ENCODE measurements around the gene PHF1.

PHF1 gene

DNA sequence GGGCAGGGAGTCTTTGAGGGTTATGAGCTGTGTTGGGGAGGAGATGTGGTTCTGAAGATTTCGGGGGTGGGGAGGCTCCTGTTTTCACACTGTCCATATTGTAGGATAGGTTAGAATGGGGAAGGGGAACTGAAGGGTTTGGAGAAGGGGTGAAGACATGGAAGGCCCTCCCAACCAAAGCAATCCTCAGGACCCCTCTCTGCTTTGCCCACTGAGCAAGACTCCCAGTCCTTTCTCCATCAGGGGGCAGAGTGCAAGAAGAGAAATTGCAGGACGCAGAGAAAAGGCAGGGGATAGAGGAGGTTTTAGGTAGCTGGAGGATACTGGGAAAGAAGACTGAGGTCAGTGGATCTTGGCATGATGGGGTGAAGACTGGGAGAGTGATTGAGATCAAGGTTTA is 13.0 kb downstream of the PHF1 start:
- no peaks in the 10 kb centered on the region for H3K27me3 ChIP-seq (ENCODE audit: control insufficient read depth, insufficient read depth, low read length)
- no peaks in the 10 kb centered on the region for H3K36me3 ChIP-seq (ENCODE audit: insufficient read depth, low read length)
- H3K4me2 ChIP-seq (ENCODE audit: low read length) = no peak overlapping the region
- H3K9ac ChIP-seq (ENCODE audit: low read depth, low read length) = no peak overlapping the region
- H3K4me3 ChIP-seq (ENCODE audit: low read length) = no peak overlapping the region
- no peaks in the 10 kb centered on the region for H3K9me3 ChIP-seq (replicated peaks; ENCODE audit: low read length)
- peaks cover 25% of the 10 kb centered on the region for H3K4me1 ChIP-seq (ENCODE audit: control insufficient read depth, insufficient read depth, low read length)

DNA sequence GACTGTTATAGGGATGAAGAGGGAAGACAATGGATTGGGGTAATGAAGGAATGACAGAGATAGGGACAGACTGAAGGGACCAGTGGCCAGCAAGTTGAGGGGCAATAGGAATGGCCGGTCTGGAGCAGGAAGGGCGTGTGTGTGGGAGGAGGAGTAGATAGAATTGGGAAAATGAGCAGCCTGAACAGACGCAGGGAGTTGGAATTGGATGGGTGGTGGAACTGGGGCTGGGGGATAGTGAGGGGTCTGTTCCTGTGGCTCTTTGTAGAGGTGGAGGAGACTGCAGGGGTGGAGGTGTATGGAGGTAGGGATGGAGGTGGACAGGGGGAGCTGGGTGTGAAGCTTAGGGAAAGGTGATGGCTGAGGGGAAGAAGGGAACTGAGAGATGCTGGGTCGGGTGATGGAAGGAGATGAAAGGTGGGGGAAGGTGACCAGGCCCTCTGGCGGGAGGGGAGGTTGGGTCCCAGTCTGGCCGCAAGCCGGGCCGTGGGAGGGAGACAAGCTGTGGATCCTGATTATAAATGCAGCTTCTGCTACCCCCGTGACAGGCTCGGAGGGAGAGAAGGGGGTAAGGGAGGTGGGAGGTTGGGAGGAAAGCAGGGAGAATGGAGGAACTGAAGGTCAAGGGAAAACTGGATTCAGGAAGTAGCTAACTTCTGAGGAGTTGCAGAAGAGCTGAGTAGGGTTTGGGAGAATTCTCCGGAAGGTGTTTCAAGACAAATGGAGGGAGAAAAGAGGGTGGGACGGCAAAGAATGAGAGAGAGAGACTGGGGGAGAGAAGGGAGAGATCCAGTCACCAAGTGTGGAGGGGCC is 14.2 kb downstream of the PHF1 start:
- H3K9ac ChIP-seq (ENCODE audit: low read depth, low read length) = peak overlapping the region; percentile 81
- no peaks in the 10 kb centered on the region for H3K27me3 ChIP-seq (ENCODE audit: control insufficient read depth, insufficient read depth, low read length)
- H3K4me2 ChIP-seq (ENCODE audit: low read length) = peak overlapping the region; percentile 84
- peak overlapping the region; percentile 72 for H3K4me3 ChIP-seq (ENCODE audit: low read length)
- no peaks in the 10 kb centered on the region for H3K36me3 ChIP-seq (ENCODE audit: insufficient read depth, low read length)
- H3K4me1 ChIP-seq (ENCODE audit: control insufficient read depth, insufficient read depth, low read length) = peaks cover 29% of the 10 kb centered on the region
- no peaks in the 10 kb centered on the region for H3K9me3 ChIP-seq (replicated peaks; ENCODE audit: low read length)

DNA sequence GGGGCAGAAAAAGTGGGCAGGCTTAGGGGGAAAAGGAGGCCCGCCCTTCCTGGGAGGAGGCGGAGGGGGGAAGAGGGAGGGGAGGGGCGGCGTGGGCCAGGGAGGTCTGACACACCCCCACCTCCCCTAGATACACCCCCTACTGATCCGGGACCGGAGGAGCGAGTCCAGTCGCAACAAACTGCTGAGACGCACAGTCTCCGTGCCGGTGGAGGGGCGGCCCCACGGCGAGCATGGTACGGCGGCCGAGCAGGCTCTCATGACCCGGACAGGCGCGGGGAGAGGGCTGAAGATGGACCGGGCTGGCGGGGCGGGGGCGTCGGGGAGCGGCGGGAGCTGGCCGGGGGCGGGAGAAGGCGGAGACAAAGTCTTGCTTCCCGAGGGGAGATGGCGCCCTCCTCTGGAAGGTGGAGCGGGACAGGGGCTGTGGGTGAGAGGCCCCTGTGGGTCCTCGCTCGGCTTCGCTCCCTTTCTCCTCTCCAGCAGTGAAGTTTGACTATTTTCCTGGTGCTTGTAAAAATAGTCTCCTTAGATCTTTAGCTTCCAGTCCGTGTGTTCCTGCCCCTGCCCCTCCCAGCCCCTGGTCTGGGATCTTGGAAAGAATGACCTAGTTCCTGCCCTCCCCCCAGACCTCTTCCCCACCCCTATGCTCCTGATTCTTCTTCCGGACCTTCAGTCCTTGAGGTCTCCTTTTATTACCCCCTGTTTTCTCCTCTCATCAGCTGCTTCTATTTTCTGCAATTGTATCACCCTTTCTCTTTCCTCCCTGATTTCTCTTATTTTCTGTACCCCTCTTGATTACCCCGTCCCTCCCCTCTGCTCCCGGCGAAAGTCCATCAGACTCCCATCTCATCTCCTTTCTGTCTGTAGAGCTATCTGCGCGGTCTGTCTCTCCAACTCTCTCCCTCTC is 15.1 kb downstream of the PHF1 start:
- H3K9ac ChIP-seq (ENCODE audit: low read depth, low read length) = peak overlapping the region; percentile 81
- H3K4me3 ChIP-seq (ENCODE audit: low read length) = peak overlapping the region; percentile 72
- H3K9me3 ChIP-seq (replicated peaks; ENCODE audit: low read length) = no peaks in the 10 kb centered on the region
- H3K4me1 ChIP-seq (ENCODE audit: control insufficient read depth, insufficient read depth, low read length) = peaks cover 29% of the 10 kb centered on the region
- H3K27me3 ChIP-seq (ENCODE audit: control insufficient read depth, insufficient read depth, low read length) = no peaks in the 10 kb centered on the region
- H3K36me3 ChIP-seq (ENCODE audit: insufficient read depth, low read length) = no peaks in the 10 kb centered on the region
- H3K4me2 ChIP-seq (ENCODE audit: low read length) = peak overlapping the region; percentile 84

DNA sequence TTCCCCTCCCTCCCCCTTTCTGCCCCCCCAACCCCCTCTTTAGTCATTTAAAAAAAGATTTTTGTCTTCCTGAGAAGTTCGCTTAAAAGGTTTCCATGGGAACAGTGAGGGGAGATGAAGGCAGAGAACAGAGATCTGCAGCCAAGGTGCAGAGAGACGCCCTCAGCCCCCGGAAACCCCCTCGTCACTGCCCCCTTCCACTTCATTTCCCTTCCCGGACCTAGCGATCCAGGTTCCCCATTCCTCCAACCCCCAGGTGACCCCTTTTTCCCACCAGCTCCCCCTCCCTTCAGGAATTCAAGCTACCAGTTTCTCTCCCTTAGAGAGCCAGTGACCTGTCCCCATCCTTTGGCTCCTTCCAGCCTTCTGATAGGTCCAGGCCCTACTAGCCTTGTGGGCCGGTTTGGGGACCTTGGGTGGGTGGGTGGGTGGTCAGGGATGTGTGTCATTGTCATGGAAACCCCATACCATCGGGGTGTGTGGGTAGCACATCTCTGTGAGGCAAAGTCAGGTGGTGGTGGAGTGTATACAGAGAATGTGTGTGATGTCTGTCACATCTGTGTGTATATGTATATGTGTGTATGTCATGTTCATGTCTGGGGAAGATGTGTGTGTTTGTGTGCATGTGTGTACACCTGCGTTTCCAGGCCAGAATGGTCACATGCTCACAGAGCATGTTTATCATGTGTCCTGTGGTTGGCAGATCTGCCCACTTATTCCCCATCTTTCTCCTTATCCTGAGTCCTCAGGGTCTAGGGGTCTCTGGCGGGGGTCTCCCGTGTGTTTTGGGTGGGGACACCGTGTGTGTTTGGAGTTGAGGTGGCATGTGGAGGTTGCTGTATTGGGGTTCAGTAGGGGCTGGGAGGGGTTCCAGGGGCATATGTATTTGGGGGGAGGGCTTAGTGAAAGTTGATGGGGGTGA is 16.0 kb downstream of the PHF1 start:
- no peaks in the 10 kb centered on the region for H3K36me3 ChIP-seq (ENCODE audit: insufficient read depth, low read length)
- H3K4me2 ChIP-seq (ENCODE audit: low read length) = peak overlapping the region; percentile 94
- peak overlapping the region; percentile 81 for H3K9ac ChIP-seq (ENCODE audit: low read depth, low read length)
- no peaks in the 10 kb centered on the region for H3K27me3 ChIP-seq (ENCODE audit: control insufficient read depth, insufficient read depth, low read length)
- H3K9me3 ChIP-seq (replicated peaks; ENCODE audit: low read length) = no peaks in the 10 kb centered on the region
- peak overlapping the region; percentile 86 for H3K4me3 ChIP-seq (ENCODE audit: low read length)
- H3K4me1 ChIP-seq (ENCODE audit: control insufficient read depth, insufficient read depth, low read length) = peaks cover 29% of the 10 kb centered on the region

GRCh38 chr6:33427585-33428223 is 16.9 kb downstream of the PHF1 start:
- peak overlapping the region; percentile 94 for H3K4me2 ChIP-seq (ENCODE audit: low read length)
- peak overlapping the region; percentile 86 for H3K4me3 ChIP-seq (ENCODE audit: low read length)
- peaks cover 29% of the 10 kb centered on the region for H3K4me1 ChIP-seq (ENCODE audit: control insufficient read depth, insufficient read depth, low read length)
- H3K36me3 ChIP-seq (ENCODE audit: insufficient read depth, low read length) = no peaks in the 10 kb centered on the region
- peak overlapping the region; percentile 76 for H3K9ac ChIP-seq (ENCODE audit: low read depth, low read length)
- H3K27me3 ChIP-seq (ENCODE audit: control insufficient read depth, insufficient read depth, low read length) = no peaks in the 10 kb centered on the region
- no peaks in the 10 kb centered on the region for H3K9me3 ChIP-seq (replicated peaks; ENCODE audit: low read length)

DNA sequence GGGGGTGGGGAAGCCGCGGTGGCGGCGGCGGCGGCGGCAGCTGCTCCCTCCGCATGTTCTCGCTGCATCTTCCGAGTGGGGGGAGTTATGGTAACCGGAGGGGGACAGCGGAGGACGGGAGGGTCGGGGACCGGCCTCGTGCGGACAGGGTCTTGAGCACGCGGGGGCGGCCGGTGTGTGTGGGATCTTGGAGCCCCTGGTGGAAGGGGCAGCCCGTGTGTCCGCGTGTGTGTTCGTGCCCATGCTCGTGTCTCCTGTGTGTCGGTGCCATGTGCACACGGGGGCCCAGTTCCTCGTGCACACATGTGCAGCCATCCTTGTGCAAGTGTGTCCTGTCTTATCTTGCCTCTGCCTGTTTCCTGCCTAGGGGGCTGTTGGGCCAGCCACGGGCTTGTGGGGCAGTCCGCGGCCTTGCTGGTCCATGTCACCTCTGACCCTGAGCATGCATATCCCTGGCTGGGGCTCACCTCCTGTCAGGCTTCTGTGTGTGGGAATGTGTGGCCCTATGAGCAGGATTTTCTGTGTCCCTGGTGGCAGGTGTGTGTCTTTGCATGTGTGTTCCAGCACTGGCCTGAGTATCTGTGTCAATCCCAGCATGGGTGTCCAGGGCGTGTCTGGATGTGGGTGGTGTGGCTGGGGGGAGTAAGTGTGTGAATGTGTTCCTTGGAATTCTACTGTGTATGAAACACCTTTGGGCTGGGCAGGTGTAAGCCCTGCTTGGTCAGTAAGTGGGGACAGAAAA is 17.6 kb downstream of the PHF1 start:
- Histone ChIP-seq H3K9me3 (replicated peaks; ENCODE audit: low read length) (no peaks in the 10 kb centered on the region), H3K4me2 (ENCODE audit: low read length) (peak overlapping the region; percentile 94), H3K4me1 (ENCODE audit: control insufficient read depth, insufficient read depth, low read length) (peaks cover 29% of the 10 kb centered on the region), H3K27me3 (ENCODE audit: control insufficient read depth, insufficient read depth, low read length) (no peaks in the 10 kb centered on the region), H3K4me3 (ENCODE audit: low read length) (peak overlapping the region; percentile 86), H3K36me3 (ENCODE audit: insufficient read depth, low read length) (no peaks in the 10 kb centered on the region), H3K9ac (ENCODE audit: low read depth, low read length) (peak overlapping the region; percentile 45)

GRCh38 chr6:33428966-33429749 is 18.3 kb downstream of the PHF1 start:
- Histone ChIP-seq H3K4me2 (ENCODE audit: low read length) (peak overlapping the region; percentile 94), H3K36me3 (ENCODE audit: insufficient read depth, low read length) (no peaks in the 10 kb centered on the region), H3K9ac (ENCODE audit: low read depth, low read length) (no peak overlapping the region), H3K9me3 (replicated peaks; ENCODE audit: low read length) (no peaks in the 10 kb centered on the region), H3K27me3 (ENCODE audit: control insufficient read depth, insufficient read depth, low read length) (no peaks in the 10 kb centered on the region), H3K4me3 (ENCODE audit: low read length) (peak overlapping the region; percentile 86), H3K4me1 (ENCODE audit: control insufficient read depth, insufficient read depth, low read length) (peaks cover 29% of the 10 kb centered on the region)

DNA sequence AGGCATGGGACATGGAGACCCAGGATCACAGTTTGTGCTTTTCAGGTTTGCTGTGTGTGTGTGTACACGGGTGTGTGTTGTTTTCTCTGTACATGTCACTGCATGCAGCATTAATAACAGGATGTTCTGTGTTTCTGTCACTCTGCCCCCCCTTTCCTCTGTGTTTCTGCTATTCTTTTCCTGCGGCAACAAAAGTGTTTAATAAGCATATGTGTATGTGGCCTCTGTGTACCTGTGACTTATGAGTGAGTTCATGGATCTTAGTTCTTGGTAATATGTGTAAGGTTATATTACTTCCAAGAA is 18.9 kb downstream of the PHF1 start:
- Histone ChIP-seq H3K4me1 (ENCODE audit: control insufficient read depth, insufficient read depth, low read length) (peaks cover 24% of the 10 kb centered on the region), H3K9ac (ENCODE audit: low read depth, low read length) (no peak overlapping the region), H3K9me3 (replicated peaks; ENCODE audit: low read length) (no peaks in the 10 kb centered on the region), H3K27me3 (ENCODE audit: control insufficient read depth, insufficient read depth, low read length) (no peaks in the 10 kb centered on the region), H3K36me3 (ENCODE audit: insufficient read depth, low read length) (no peaks in the 10 kb centered on the region), H3K4me2 (ENCODE audit: low read length) (peak overlapping the region; percentile 6), H3K4me3 (ENCODE audit: low read length) (no peak overlapping the region)

DNA sequence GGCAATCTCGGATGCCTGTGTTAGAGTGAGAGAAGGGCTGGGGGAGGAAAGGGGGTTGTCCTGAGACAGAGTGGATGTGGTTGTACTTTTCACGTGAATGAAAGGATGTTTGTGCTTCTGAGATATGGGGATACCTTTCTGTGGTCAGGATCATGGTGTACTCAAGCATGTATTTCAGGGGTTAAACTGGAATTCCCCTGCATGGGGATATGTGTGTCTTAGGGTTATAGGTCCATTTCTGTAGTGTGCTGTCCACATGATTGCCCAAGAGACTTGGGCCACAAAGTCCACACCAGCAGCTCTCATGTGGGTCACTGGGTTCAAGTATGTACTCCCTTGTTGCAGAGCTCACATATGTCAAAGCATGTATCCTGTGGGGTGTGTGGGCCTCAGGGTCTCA is 19.5 kb downstream of the PHF1 start:
- Histone ChIP-seq H3K4me1 (ENCODE audit: control insufficient read depth, insufficient read depth, low read length) (peaks cover 19% of the 10 kb centered on the region), H3K9me3 (replicated peaks; ENCODE audit: low read length) (no peaks in the 10 kb centered on the region), H3K9ac (ENCODE audit: low read depth, low read length) (no peak overlapping the region), H3K4me2 (ENCODE audit: low read length) (no peak overlapping the region), H3K4me3 (ENCODE audit: low read length) (no peak overlapping the region), H3K27me3 (ENCODE audit: control insufficient read depth, insufficient read depth, low read length) (no peaks in the 10 kb centered on the region), H3K36me3 (ENCODE audit: insufficient read depth, low read length) (peaks cover 3% of the 10 kb centered on the region)

Measured in skeletal muscle satellite cell (primary cell).